ENCODE results near the gene TMEM175. TPM values are rescaled to one million over a fixed set of nuclear protein-coding genes. Genes with fewer than 3 reads are reported as not detected.

TMEM175 gene
- total and polyA plus RNA-seq, 9 of the 15 experiments (the other 6 are each of a cell fraction or from before 2014, with no cell fraction given) = 0.13 to 30.9 (median 9.4) TPM

- Histone ChIP-seq H3K4me3 (no peak overlapping the region), H3K27ac (ENCODE audit: extremely low read depth, low read depth, low read length) (no peak overlapping the region), H3K4me1 (replicated peaks in 1 of 2; ENCODE audit: control insufficient read depth in 2 of 2, insufficient read depth in 2 of 2, low read length in 2 of 2) (peaks cover 5 to 37% of the 10 kb centered on the region in 2 experiments; a peak in 3 of 5 replicates), H2AFZ (ENCODE audit: low read depth, low read length) (no peak overlapping the region), H3K36me3 (ENCODE audit: control insufficient read depth, insufficient read depth, low read length) (no peaks in the 10 kb centered on the region), H4K20me1 (replicated peaks; ENCODE audit: control insufficient read depth, insufficient read depth, low read length) (no peaks in the 10 kb centered on the region), H3K79me2 (ENCODE audit: control insufficient read depth, insufficient read depth, low read length) (no peaks in the 10 kb centered on the region), H3K4me2 (ENCODE audit: insufficient read depth, low read length) (no peak overlapping the region), H3K9me1 (ENCODE audit: control insufficient read depth, insufficient read depth, low read length) (no peaks in the 10 kb centered on the region), H3K9ac (ENCODE audit: insufficient read depth in 1 of 2, low read depth in 2 of 2, low read length in 2 of 2) (no peak overlapping the region), H3K9me3 (replicated peaks; ENCODE audit: control insufficient read depth, insufficient read depth, low read depth, low read length) (no peaks in the 10 kb centered on the region), H3K27me3 (ENCODE audit: control insufficient read depth in 2 of 2, insufficient read depth in 2 of 2, low read length in 2 of 2) (no peaks in the 10 kb centered on the region)
- ATAC-seq (no peak), FAIRE-seq (no peak), DNase-seq (ENCODE audit: extremely low read depth in 1 of 4, low spot score in 3 of 4) (no peak)
- CTCF ChIA-PET (ENCODE audit: low intra/inter-chr PET ratio) = no interaction called here
- 62% methylated on average over 9 of the region's 13 CpGs for WGBS (ENCODE audit: insufficient coverage, low coverage, missing lambda C conversion rate)
- in situ Hi-C loops (cut with MboI) = no loop called here
- no peak for TF ChIP-seq NUFIP1 (IDR thresholded peaks at IDR 0.05; ENCODE audit: partially characterized antibody)
- TF ChIP-seq ZNF395 (CRISPR knock-in tag; IDR thresholded peaks at IDR 0.05) = no peak
- TF ChIP-seq SNIP1 (IDR thresholded peaks at IDR 0.05; ENCODE audit: low read depth) = no peak
- no peak for TF ChIP-seq ZNF639 (CRISPR knock-in tag; conservative IDR thresholded peaks at IDR 0.05 in 1 of 2, IDR thresholded peaks at IDR 0.05 in 1 of 2)
- TF ChIP-seq CREBBP (IDR thresholded peaks at IDR 0.05; ENCODE audit: low read depth, low read length) = no peak
- TF ChIP-seq GTF2F1 (IDR thresholded peaks at IDR 0.05; ENCODE audit: low read depth, low read length) = no peak
- TF ChIP-seq CREB1 (IDR thresholded peaks at IDR 0.05) = no peak
- no peak for TF ChIP-seq CREB1 (CRISPR knock-in tag; IDR thresholded peaks at IDR 0.05)
- intact Hi-C loops (cut with micrococcal nuclease) = no loop called here
- BruUV-seq (replicated peaks) = no TSS peak
- POLR2A ChIA-PET = interaction anchor here (1.2 kb wide), 1 partner anchor 12 kb away, joined by 4 read pairs; no protein-coding TSS in a partner anchor
Observed at GRCh38 chr4:1004071-1004418, 71.8 kb downstream of the TMEM175 start.

All from K562 (cell line).